Mammary epithelial cell (primary cell): Measurements from ENCODE around the gene MPC1.

ENCODE experiments used
- CTCF ChIP-seq, 2 donors: IDR thresholded peaks in 1 of 2; conservative IDR thresholded peaks in 1 of 2; 2 replicates each; pipeline ENCODE4 v1.5.1; 2011 to 2012; ENCODE audit warnings: inconsistent platforms in 2 of 2, low read length in 2 of 2, mild to moderate bottlenecking in 2 of 2, control low read depth in 1 of 2, low read depth in 1 of 2; ENCODE audit not compliant: insufficient read depth in 1 of 2; ENCODE audit errors: extremely low read depth in 1 of 2
- EZH2 ChIP-seq: IDR thresholded peaks from 2 replicates; pipeline ENCODE4 v1.6.1; 2012; ENCODE audit warnings: low read length, inconsistent platforms, borderline replicate concordance

DNA sequence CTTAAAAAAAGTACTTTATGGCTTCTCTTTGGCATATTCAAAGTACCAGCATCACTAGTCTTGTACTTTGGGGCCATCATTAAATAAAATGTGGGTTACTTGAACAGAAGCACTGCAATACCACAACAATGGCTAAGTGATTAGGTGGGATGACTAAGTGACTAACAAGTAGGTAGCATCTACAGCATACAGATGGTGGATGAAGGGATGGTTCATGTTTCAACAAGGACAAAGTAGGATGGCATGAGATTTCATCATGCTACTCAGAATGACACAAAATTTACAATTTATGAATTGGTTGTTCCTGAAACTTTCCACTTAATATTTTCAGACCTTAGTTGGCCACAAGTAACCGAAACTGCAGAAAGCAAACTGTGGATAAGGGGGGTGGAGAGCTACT lies 7.7 kb downstream of the MPC1 start:
- TF ChIP-seq CTCF (conservative IDR thresholded peaks at IDR 0.05 in 1 of 2, IDR thresholded peaks at IDR 0.05 in 1 of 2; ENCODE audit: extremely low read depth in 1 of 2, insufficient read depth in 1 of 2, low read depth in 1 of 2, low read length in 2 of 2) (no peak), EZH2 (no peak)
